MM.1S (cell line): ENCODE measurements around the gene PTPRH.

ENCODE experiments used
- DNase-seq: peaks from one replicate; pipeline ENCODE4 v3.0.0-alpha.2; 2015
- H2AFZ ChIP-seq: fragments of 300-600 bp; sonication (generic); 2 replicates; pipeline ENCODE4 v1.6.0; 2016; ENCODE audit warnings: antibody characterized with exemption, low read length
- H3F3A ChIP-seq: fragments of 300-600 bp; sonication (generic); 2 replicates; pipeline ENCODE4 v1.6.1; 2016; ENCODE audit warnings: mild to moderate bottlenecking, antibody characterized with exemption, low read length, moderate library complexity, mixed read lengths; ENCODE audit not compliant: insufficient read depth
- H3K27ac ChIP-seq: fragments of 300-600 bp; sonication (generic); 2 replicates; pipeline ENCODE4 v1.5.1; 2016; ENCODE audit warnings: mild to moderate bottlenecking, low read length
- H3K27me3 ChIP-seq: fragments of 300-600 bp; sonication (generic); replicated peaks from 2 replicates; pipeline ENCODE4 v1.6.0; 2016; ENCODE audit warnings: low read length; ENCODE audit not compliant: insufficient read depth
- H3K36me3 ChIP-seq: fragments of 300-600 bp; sonication (generic); replicated peaks from 2 replicates; pipeline ENCODE4 v1.6.1; 2016; ENCODE audit warnings: mild to moderate bottlenecking, low read length, mixed read lengths; ENCODE audit not compliant: insufficient read depth
- H3K4me1 ChIP-seq: fragments of 300-600 bp; sonication (generic); 2 replicates; pipeline ENCODE4 v1.6.1; 2016; ENCODE audit warnings: low read length, mixed read lengths
- H3K4me2 ChIP-seq: fragments of 300-600 bp; sonication (generic); 2 replicates; pipeline ENCODE4 v1.6.0; 2016; ENCODE audit warnings: low read depth, low read length
- H3K4me3 ChIP-seq: fragments of 300-600 bp; sonication (generic); 2 replicates; pipeline ENCODE4 v1.5.1; 2016; ENCODE audit warnings: low read length, mixed read lengths
- H3K79me2 ChIP-seq: fragments of 300-600 bp; sonication (generic); 2 replicates; pipeline ENCODE4 v1.6.1; 2016; ENCODE audit warnings: mixed run types, low read length, mixed read lengths
- H3K9ac ChIP-seq: fragments of 300-600 bp; sonication (generic); 2 replicates; pipeline ENCODE4 v1.6.1; 2016; ENCODE audit warnings: low read length, mixed read lengths
- H3K9me2 ChIP-seq: fragments of 300-600 bp; sonication (generic); replicated peaks from 2 replicates; pipeline ENCODE4 v1.6.1; 2016; ENCODE audit warnings: mild to moderate bottlenecking, low read length, mixed read lengths; ENCODE audit not compliant: insufficient read depth
- H3K9me3 ChIP-seq: fragments of 300-600 bp; sonication (generic); replicated peaks from 2 replicates; pipeline ENCODE4 v1.6.1; 2016; ENCODE audit warnings: mild to moderate bottlenecking, low read length, mixed read lengths; ENCODE audit not compliant: insufficient read depth
- H4K20me1 ChIP-seq: fragments of 300-600 bp; sonication (generic); 2 replicates; pipeline ENCODE4 v1.6.1; 2016; ENCODE audit warnings: mild to moderate bottlenecking, low read length, moderate library complexity, mixed read lengths; ENCODE audit not compliant: insufficient read depth
- EZH2 ChIP-seq: fragments of 300-600 bp; sonication (generic); optimal IDR thresholded peaks from 2 replicates; pipeline ENCODE3; 2017; ENCODE audit warnings: low read depth, mild to moderate bottlenecking, antibody characterized with exemption, low read length, mixed read lengths
- EZH2phosphoT487 ChIP-seq: fragments of 300-600 bp; sonication (generic); IDR thresholded peaks from 2 replicates; pipeline ENCODE4 v1.6.1; 2018; ENCODE audit warnings: antibody characterized with exemption, low read length
- TF ChIP-seq, protein P1 (sequence below): fragments of 300-600 bp; sonication (generic); IDR thresholded peaks from 2 replicates; pipeline ENCODE4 v1.5.1; 2016; ENCODE audit warnings: antibody characterized with exemption, low read length, mixed read lengths

The PTPRH gene

DNA sequence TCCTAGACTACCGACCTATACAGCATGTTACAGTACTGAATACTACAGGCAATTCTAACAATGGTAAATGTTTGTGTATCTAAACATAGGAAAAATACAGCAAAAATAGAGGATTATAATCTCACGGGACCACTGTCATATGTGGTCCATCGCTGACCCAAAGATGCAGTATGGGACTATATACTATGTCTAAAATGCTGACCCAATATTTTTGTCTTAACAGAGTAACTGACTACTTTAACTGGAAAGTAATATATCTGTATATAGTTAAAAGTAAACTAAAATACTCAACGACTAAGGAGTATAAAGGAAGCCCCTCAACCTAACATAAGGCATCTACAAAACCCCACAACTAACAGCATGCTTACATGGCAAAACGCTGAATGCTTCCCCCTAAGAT lies 23.7 kb upstream of the PTPRH start:
- Histone ChIP-seq H3K9ac (no peak overlapping the region), H3K4me3 (no peak overlapping the region), H3K27me3 (no peaks in the 10 kb centered on the region), H3K79me2 (peaks cover 34% of the 10 kb centered on the region), H3K9me3 (no peaks in the 10 kb centered on the region), H2AFZ (no peak overlapping the region), H3K4me2 (no peak overlapping the region), H3K27ac (no peak overlapping the region), H3K36me3 (peaks cover 20% of the 10 kb centered on the region; the same call in 1 of the 2 replicates), H3F3A (peaks cover 4% of the 10 kb centered on the region; the same call in 1 of the 2 replicates), H3K9me2 (no peaks in the 10 kb centered on the region), H3K4me1 (no peaks in the 10 kb centered on the region), H4K20me1 (peaks cover 5% of the 10 kb centered on the region; the same call in 1 of the 2 replicates)
- no peak for TF ChIP-seq EZH2phosphoT487
- TF ChIP-seq EZH2 = no peak
- TF ChIP-seq, protein P1, sequence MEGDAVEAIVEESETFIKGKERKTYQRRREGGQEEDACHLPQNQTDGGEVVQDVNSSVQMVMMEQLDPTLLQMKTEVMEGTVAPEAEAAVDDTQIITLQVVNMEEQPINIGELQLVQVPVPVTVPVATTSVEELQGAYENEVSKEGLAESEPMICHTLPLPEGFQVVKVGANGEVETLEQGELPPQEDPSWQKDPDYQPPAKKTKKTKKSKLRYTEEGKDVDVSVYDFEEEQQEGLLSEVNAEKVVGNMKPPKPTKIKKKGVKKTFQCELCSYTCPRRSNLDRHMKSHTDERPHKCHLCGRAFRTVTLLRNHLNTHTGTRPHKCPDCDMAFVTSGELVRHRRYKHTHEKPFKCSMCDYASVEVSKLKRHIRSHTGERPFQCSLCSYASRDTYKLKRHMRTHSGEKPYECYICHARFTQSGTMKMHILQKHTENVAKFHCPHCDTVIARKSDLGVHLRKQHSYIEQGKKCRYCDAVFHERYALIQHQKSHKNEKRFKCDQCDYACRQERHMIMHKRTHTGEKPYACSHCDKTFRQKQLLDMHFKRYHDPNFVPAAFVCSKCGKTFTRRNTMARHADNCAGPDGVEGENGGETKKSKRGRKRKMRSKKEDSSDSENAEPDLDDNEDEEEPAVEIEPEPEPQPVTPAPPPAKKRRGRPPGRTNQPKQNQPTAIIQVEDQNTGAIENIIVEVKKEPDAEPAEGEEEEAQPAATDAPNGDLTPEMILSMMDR = no peak
- no peak for DNase-seq

- Histone ChIP-seq H3K27me3 (no peaks in the 10 kb centered on the region), H2AFZ (no peak overlapping the region), H3K9me2 (no peaks in the 10 kb centered on the region), H4K20me1 (peaks cover 5% of the 10 kb centered on the region; the same call in 1 of the 2 replicates), H3K27ac (no peak overlapping the region), H3K4me1 (no peaks in the 10 kb centered on the region), H3K36me3 (peaks cover 19% of the 10 kb centered on the region; the same call in 1 of the 2 replicates), H3K9ac (no peak overlapping the region), H3F3A (no peaks in the 10 kb centered on the region), H3K4me3 (no peak overlapping the region), H3K4me2 (no peak overlapping the region), H3K79me2 (peaks cover 28% of the 10 kb centered on the region), H3K9me3 (no peaks in the 10 kb centered on the region)
- no peak for DNase-seq
- no peak for TF ChIP-seq EZH2phosphoT487
- TF ChIP-seq, protein P1 = no peak
- TF ChIP-seq EZH2 = no peak
Observed at GRCh38 chr19:55232286-55232602, 22.9 kb upstream of the PTPRH start.

DNA sequence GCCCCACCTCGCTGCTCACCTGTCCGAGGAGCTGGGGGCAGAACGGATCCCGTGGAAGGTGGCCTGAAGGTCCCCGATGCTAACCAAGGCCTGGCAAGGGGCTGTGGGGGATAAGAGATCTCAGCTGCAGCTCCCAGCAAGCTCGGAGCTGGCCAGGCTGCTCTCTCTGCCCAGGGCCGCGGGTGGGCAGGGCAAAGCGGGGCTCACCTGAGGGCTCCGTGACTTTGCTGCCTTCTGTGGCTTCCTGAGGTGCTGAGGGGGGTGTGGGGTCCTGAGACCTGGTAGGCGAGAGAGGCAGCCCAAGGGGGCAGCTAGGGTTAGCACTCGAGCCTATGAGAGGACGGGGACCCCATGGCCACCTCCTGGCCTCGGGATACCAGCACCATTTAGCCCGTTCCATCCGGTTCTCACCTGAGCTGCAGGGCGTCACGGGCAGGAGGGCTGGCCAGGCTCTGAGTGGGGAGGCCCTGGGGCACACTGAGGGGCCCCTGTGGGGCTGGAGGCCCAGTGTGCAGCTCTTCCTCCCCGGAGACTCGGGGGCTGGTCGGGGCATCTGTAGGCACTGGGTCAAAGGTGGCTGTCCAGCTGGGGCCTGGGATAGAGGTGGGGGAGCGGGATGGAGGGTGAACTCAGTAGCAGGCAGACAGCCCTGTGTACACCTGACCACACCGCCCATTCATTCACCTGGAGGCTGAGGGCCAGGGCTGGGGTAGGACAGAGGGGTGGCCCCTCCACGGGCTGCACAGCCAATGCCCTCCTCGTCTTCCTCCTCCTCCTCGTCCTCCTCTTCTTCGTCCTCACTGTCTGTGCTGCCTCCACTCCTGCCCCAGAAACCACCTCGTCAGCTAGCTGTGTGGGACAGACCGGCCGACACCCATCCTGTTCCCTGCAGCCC lies 22.3 kb upstream of the PTPRH start:
- H3K4me1 ChIP-seq = no peaks in the 10 kb centered on the region
- H3K27ac ChIP-seq = no peak overlapping the region
- no peak for DNase-seq
- no peaks in the 10 kb centered on the region for H3F3A ChIP-seq
- peaks cover 25% of the 10 kb centered on the region for H3K79me2 ChIP-seq
- H3K4me3 ChIP-seq = no peak overlapping the region
- H2AFZ ChIP-seq = no peak overlapping the region
- no peaks in the 10 kb centered on the region for H3K9me3 ChIP-seq
- peaks cover 13% of the 10 kb centered on the region; the same call in 1 of the 2 replicates for H3K36me3 ChIP-seq
- H3K4me2 ChIP-seq = no peak overlapping the region
- no peak for TF ChIP-seq EZH2phosphoT487
- TF ChIP-seq, protein P1 = no peak
- no peak for TF ChIP-seq EZH2
- H3K9me2 ChIP-seq = no peaks in the 10 kb centered on the region
- no peaks in the 10 kb centered on the region for H3K27me3 ChIP-seq
- no peak overlapping the region for H3K9ac ChIP-seq
- peaks cover 5% of the 10 kb centered on the region; the same call in 1 of the 2 replicates for H4K20me1 ChIP-seq
